GM12891 (cell line): Measurements from ENCODE around the gene DCAF4.

Source experiments
- POLR2A ChIP-seq: IDR thresholded peaks from 2 replicates; pipeline ENCODE4 v1.6.1; 2011; ENCODE audit warnings: low read depth, low read length, control low read depth
- TAF1 ChIP-seq: IDR thresholded peaks from 2 replicates; pipeline ENCODE4 v1.6.1; 2011; ENCODE audit warnings: low read depth, low read length, control low read depth

DNA sequence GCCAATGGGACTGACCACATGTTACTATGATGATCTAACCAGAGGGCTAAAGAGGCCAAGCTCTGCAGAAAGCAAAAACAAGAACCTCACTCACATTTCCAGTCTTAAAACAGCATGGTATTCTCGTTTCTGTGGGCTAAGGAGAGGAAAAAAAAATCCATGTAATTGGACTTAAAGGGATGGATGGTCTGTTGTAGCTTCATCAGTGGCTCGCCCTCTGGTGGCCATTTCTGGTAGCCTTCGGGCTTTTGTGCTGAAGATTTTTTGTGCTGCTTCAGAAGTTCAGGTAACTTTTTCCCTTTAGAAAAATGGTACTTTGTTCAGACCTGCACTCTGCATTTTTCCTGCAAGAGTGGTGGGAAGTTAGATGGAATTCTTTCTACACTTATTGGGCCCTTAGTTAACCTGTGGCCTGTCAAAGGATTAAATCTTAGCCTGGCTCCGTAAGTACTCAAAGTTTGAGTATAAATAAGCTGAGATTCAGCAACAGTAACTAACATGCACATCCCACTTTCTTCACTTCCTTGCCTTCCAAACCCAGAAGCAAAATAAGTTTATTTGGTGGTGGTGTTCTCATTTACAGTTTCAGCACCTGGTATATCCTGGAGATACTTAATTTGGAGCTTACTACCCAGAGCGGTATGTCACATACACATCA, 22.3 kb downstream of the DCAF4 start:
- TF ChIP-seq POLR2A (no peak), TAF1 (no peak)
